OCI-LY7 (cell line): ENCODE results near the gene TUBB3.

ENCODE experiments used
- CTCF ChIP-seq: fragments of 200-600 bp; sonication (generic); conservative IDR thresholded peaks from 2 replicates; pipeline ENCODE4 v1.5.1; 2014; ENCODE audit warnings: mild to moderate bottlenecking, antibody characterized with exemption, low read length, moderate library complexity, mixed read lengths
- EZH2phosphoT487 ChIP-seq: fragments of 200-600 bp; sonication (generic); IDR thresholded peaks from 2 replicates; pipeline ENCODE4 v1.6.1; 2018; ENCODE audit warnings: low read depth, borderline replicate concordance, mild to moderate bottlenecking, mixed run types, antibody characterized with exemption, low read length, moderate library complexity, mixed read lengths

- TF ChIP-seq CTCF: no peak
- TF ChIP-seq EZH2phosphoT487: no peak
Measured at GRCh38 chr16:89884041-89884421, 39.1 kb upstream of the TUBB3 start.
